Hematopoietic multipotent progenitor cell treated with erythropoietin and hydrocortisone succinate and interleukin-3 and kit ligand, for 8 days (in vitro differentiated cells): ENCODE data around the gene RPEL1.
"Not testable (repeated sequence)": the region's sequence is repeated elsewhere in the genome, so short reads cannot be mapped to it uniquely, and the experiment has no call there.

Source experiments
- DNase-seq: peaks from one replicate; pipeline ENCODE4 v3.0.0-alpha.2; 2015

RPEL1 gene

GRCh38 chr10:103238506-103239252 lies 7.0 kb upstream of the RPEL1 start:
- no peak for DNase-seq

GRCh38 chr10:103241262-103242011 lies 4.2 kb upstream of the RPEL1 start:
- peak; percentile 72 for DNase-seq

- DNase-seq = peak; percentile 86
Observed at GRCh38 chr10:103244666-103245271, 918 bp upstream of the RPEL1 start.

- DNase-seq = no peak
Observed at GRCh38 chr10:103246324-103246723, 637 bp downstream of the RPEL1 start.

- no peak for DNase-seq
Observed at GRCh38 chr10:103254113-103254512, 8.4 kb downstream of the RPEL1 start.

- peak; percentile 43 for DNase-seq
Observed at GRCh38 chr10:103254538-103255325, 9.0 kb downstream of the RPEL1 start.

GRCh38 chr10:103256613-103257012 lies 10.9 kb downstream of the RPEL1 start:
- DNase-seq = no peak

- no peak for DNase-seq
Observed at GRCh38 chr10:103257812-103258211, 12.1 kb downstream of the RPEL1 start.

- DNase-seq = not testable (repeated sequence)
Observed at GRCh38 chr10:103258928-103259327, 13.2 kb downstream of the RPEL1 start.

- no peak for DNase-seq
Observed at GRCh38 chr10:103259989-103260388, 14.3 kb downstream of the RPEL1 start.

GRCh38 chr10:103262229-103262628 lies 16.5 kb downstream of the RPEL1 start:
- DNase-seq = no peak

- peak; percentile 62 for DNase-seq
Observed at GRCh38 chr10:103265717-103266329, 20.1 kb downstream of the RPEL1 start.

- no peak for DNase-seq
Observed at GRCh38 chr10:103273041-103273441, 27.4 kb downstream of the RPEL1 start.

GRCh38 chr10:103276251-103276895 lies 30.7 kb downstream of the RPEL1 start:
- DNase-seq = no peak

GRCh38 chr10:103276896-103277712 lies 31.4 kb downstream of the RPEL1 start, which contains the start of gene INA:
Gene INA (plus strand): TSS chr10:103277138. CDS start chr10:103277212, 74 bp downstream.
- DNase-seq = peak; percentile 40

- DNase-seq = no peak
Observed at GRCh38 chr10:103277713-103278536, 32.2 kb downstream of the RPEL1 start.

GRCh38 chr10:103278537-103278823 lies 32.8 kb downstream of the RPEL1 start:
- DNase-seq = no peak

- DNase-seq = peak; percentile 54
Observed at GRCh38 chr10:103278862-103279298, 33.2 kb downstream of the RPEL1 start.

GRCh38 chr10:103280031-103280430 lies 34.3 kb downstream of the RPEL1 start:
- no peak for DNase-seq

- no peak for DNase-seq
Observed at GRCh38 chr10:103280506-103280905, 34.8 kb downstream of the RPEL1 start.
